ENCODE measurements around the gene ZNF511.

ZNF511 gene

GRCh38 chr10:133353988-133354605 lies 45.4 kb downstream of the ZNF511 start:
- DNase-seq (ENCODE audit: low read depth), result no peak

GRCh38 chr10:133354672-133355240 lies 46.0 kb downstream of the ZNF511 start:
- DNase-seq (ENCODE audit: low read depth), result no peak

GRCh38 chr10:133355266-133355665 lies 46.6 kb downstream of the ZNF511 start:
- DNase-seq (ENCODE audit: low read depth), result no peak

GRCh38 chr10:133355991-133356390 lies 47.3 kb downstream of the ZNF511 start:
- no peak for DNase-seq (ENCODE audit: low read depth)

- no peak for DNase-seq (ENCODE audit: low read depth)
These were observed 48.0 kb downstream of the ZNF511 start for GRCh38 chr10:133356549-133357284.

- no peak for DNase-seq (ENCODE audit: low read depth)
These were observed 48.8 kb downstream of the ZNF511 start, which contains the start of gene FUOM for GRCh38 chr10:133357285-133358161. FUOM (minus strand) TSS chr10:133358019; CDS start chr10:133358007, 12 bp downstream.

GRCh38 chr10:133358162-133358924 lies 49.6 kb downstream of the ZNF511 start:
- no peak for DNase-seq (ENCODE audit: low read depth)

- no peak for DNase-seq (ENCODE audit: low read depth)
These were observed 50.2 kb downstream of the ZNF511 start for GRCh38 chr10:133358925-133359310.

GRCh38 chr10:133359554-133359971 lies 50.8 kb downstream of the ZNF511 start:
- DNase-seq (ENCODE audit: low read depth), result no peak

GRCh38 chr10:133359972-133360610 lies 51.4 kb downstream of the ZNF511 start:
- DNase-seq (ENCODE audit: low read depth), result no peak

- no peak for DNase-seq (ENCODE audit: low read depth)
These were observed 52.5 kb downstream of the ZNF511 start for GRCh38 chr10:133361227-133361626.

- DNase-seq (ENCODE audit: low read depth), result no peak
These were observed 53.2 kb downstream of the ZNF511 start for GRCh38 chr10:133361773-133362441.
